Measurements from ENCODE around the gene CARD11. TPM values are rescaled to one million over a fixed set of nuclear protein-coding genes. Genes with fewer than 3 reads are reported as not detected.

Gene CARD11
- total RNA-seq, 1 donor from 2014 or later, result 5.7 TPM

DNA sequence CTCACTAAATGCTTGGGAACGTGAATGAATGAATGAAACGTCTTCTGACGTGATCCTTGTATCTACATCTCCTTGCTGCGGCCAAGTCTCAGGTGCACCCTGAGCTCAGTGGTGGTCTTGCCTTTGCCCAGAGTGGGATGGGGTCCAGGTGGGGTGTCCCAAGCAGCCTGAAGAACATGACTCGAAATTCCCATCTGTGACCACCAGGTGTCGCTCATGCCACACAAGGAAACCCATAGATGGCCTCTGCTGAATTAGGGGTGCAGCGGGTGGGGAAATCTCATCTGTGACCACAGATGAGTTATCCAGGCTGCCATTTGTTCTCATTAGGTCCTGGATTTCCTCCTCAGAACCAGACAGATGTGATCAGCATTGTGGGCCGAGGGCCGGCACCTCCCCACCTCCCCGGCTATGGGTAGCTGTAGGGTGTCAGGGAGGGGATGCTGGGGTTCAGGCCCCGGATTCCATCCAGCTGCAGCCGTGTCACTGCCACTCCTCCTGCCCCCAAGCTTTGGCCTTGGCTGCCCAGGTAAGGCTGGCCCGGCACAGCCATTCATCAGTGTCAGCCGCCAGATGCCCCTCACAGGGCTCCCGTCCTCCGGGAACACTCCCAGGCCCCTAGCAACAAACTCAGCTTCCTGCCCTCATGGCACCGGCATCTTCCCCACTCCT, 178.5 kb downstream of the CARD11 start:
- intact Hi-C loops (cut with DNase I), result no loop called here
- DNase-seq (peak; percentile 67), ATAC-seq (peak; percentile 49 to 59)
- H3K36me3 ChIP-seq, result no peaks in the 10 kb centered on the region
- peaks cover 29% of the 10 kb centered on the region for H3K4me1 ChIP-seq
- no peaks in the 10 kb centered on the region for H3K27me3 ChIP-seq (ENCODE audit: low read depth)
- no peak overlapping the region for H3K27ac ChIP-seq
- H3K4me3 ChIP-seq, result no peak overlapping the region
- no peaks in the 10 kb centered on the region for H3K9me3 ChIP-seq
- TF ChIP-seq, protein P1, sequence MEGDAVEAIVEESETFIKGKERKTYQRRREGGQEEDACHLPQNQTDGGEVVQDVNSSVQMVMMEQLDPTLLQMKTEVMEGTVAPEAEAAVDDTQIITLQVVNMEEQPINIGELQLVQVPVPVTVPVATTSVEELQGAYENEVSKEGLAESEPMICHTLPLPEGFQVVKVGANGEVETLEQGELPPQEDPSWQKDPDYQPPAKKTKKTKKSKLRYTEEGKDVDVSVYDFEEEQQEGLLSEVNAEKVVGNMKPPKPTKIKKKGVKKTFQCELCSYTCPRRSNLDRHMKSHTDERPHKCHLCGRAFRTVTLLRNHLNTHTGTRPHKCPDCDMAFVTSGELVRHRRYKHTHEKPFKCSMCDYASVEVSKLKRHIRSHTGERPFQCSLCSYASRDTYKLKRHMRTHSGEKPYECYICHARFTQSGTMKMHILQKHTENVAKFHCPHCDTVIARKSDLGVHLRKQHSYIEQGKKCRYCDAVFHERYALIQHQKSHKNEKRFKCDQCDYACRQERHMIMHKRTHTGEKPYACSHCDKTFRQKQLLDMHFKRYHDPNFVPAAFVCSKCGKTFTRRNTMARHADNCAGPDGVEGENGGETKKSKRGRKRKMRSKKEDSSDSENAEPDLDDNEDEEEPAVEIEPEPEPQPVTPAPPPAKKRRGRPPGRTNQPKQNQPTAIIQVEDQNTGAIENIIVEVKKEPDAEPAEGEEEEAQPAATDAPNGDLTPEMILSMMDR (IDR thresholded peaks at IDR 0.05), result peak; percentile 89

- TF ChIP-seq, protein P1 (IDR thresholded peaks at IDR 0.05), result no peak
- H3K36me3 ChIP-seq, result no peaks in the 10 kb centered on the region
- no peak overlapping the region for H3K4me3 ChIP-seq
- H3K9me3 ChIP-seq, result no peaks in the 10 kb centered on the region
- no peaks in the 10 kb centered on the region for H3K27me3 ChIP-seq (ENCODE audit: low read depth)
- H3K27ac ChIP-seq, result peak overlapping the region; percentile 91
- intact Hi-C loops (cut with DNase I), result no loop called here
- ATAC-seq (no peak), DNase-seq (no peak)
- H3K4me1 ChIP-seq, result peaks cover 28% of the 10 kb centered on the region
Measured at GRCh38 chr7:2864204-2864985, 179.3 kb downstream of the CARD11 start.

- H3K9me3 ChIP-seq, result no peaks in the 10 kb centered on the region
- peak overlapping the region; percentile 91 for H3K27ac ChIP-seq
- DNase-seq, result peak; percentile 81
- TF ChIP-seq, protein P1 (IDR thresholded peaks at IDR 0.05), result peak; percentile 8
- H3K27me3 ChIP-seq (ENCODE audit: low read depth), result no peaks in the 10 kb centered on the region
- peak overlapping the region; percentile 14 for H3K4me3 ChIP-seq
- intact Hi-C loops (cut with DNase I), result no loop called here
- peak; percentile 91 to 94 for ATAC-seq
- no peaks in the 10 kb centered on the region for H3K36me3 ChIP-seq
- H3K4me1 ChIP-seq, result peaks cover 28% of the 10 kb centered on the region
Measured at GRCh38 chr7:2863461-2864066, 180.1 kb downstream of the CARD11 start.

DNA sequence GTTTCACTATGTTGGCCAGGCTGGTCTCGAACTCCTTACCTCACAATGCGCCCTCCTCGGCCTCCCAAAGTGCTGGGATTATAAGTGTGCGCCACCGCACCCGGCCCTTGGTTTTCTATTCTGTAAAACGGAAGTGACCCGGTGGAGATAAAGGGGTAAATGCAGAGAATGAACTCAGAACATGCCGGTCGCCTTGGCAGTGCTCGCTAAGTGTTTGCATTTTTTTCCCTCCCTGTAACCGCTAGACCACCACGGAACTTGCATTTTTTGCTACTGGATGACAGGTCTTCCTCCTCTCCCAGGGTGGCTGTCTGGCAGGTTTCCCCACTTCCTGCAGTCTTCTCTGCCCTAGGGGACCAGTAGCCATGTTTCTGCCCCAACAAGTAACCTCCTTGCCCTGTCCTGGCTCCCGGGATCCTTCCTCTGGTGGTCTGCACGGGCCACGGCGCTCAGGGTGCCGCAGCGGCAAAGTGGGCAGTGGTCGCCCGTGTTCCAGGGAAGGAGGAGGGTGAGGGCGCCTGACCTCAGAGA, 180.8 kb downstream of the CARD11 start:
- TF ChIP-seq, protein P1 (IDR thresholded peaks at IDR 0.05), result no peak
- no peaks in the 10 kb centered on the region for H3K27me3 ChIP-seq (ENCODE audit: low read depth)
- DNase-seq (no peak), ATAC-seq (peak in 1 of 2 donors; percentile 3)
- no peaks in the 10 kb centered on the region for H3K36me3 ChIP-seq
- no peaks in the 10 kb centered on the region for H3K9me3 ChIP-seq
- H3K4me3 ChIP-seq, result no peak overlapping the region
- intact Hi-C loops (cut with DNase I), result no loop called here
- H3K27ac ChIP-seq, result peak overlapping the region; percentile 91
- peaks cover 28% of the 10 kb centered on the region for H3K4me1 ChIP-seq

GRCh38 chr7:2861509-2861908, 182.2 kb downstream of the CARD11 start:
- intact Hi-C loops (cut with DNase I), result no loop called here
- Histone ChIP-seq H3K36me3 (no peaks in the 10 kb centered on the region), H3K4me3 (no peak overlapping the region), H3K9me3 (no peaks in the 10 kb centered on the region), H3K27me3 (ENCODE audit: low read depth) (no peaks in the 10 kb centered on the region), H3K27ac (no peak overlapping the region), H3K4me1 (peaks cover 28% of the 10 kb centered on the region)
- no peak for DNase-seq
- TF ChIP-seq, protein P1 (IDR thresholded peaks at IDR 0.05), result no peak
- ATAC-seq, result no peak
